Left forelimb (tissue), 1 donor: ENCODE data around the gene ANGEL1.

ENCODE experiments used
- DNase-seq: peaks from one replicate; pipeline ENCODE4 v3.0.0-alpha.2; 2018; ENCODE audit warnings: low spot score

Gene ANGEL1

GRCh38 chr14:76778546-76779215, 34.0 kb downstream of the ANGEL1 start:
- peak; percentile 48 for DNase-seq

GRCh38 chr14:76777721-76778120, 35.0 kb downstream of the ANGEL1 start:
- peak; percentile 38 for DNase-seq

DNA sequence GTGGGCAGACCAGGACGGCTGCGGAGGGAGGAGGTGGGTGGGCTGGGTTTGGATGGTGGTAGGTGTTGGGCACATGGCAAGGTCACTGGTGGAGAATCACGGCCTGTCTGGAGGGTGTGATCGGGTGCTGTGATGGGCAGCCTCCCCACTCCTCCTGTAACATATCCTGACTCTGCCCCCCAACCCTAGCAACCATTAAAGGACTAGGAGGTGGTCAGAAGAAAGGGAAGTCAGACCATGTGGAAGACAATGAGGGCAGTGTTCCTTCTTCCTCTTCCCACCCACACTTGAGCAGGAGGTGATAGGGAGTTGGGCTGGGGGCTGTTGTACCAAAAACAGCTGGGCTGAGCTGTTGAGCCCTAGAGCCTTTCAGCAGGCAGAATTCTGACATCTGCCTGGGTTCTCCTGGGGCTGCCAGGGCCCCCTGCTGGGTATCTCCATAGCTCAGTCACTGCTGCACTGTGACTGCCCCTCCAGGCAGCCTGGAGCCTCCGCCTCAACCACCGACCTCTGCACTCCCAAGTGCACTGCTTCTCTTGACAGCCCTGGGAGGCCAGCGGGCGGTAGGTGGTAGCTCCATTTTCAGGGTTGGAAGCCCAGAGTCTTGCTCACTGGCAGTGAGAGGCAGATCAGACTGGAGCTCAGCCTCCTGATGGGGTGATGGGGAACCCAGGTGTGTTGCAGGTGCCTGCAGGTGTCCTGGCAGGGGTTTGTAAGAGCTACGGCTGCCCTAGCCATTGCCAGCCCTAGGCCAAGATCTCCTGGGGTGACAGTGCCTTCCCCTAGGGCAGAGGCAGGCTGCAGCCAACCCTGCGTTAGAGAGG, 36.0 kb downstream of the ANGEL1 start:
- DNase-seq = peak; percentile 60

DNA sequence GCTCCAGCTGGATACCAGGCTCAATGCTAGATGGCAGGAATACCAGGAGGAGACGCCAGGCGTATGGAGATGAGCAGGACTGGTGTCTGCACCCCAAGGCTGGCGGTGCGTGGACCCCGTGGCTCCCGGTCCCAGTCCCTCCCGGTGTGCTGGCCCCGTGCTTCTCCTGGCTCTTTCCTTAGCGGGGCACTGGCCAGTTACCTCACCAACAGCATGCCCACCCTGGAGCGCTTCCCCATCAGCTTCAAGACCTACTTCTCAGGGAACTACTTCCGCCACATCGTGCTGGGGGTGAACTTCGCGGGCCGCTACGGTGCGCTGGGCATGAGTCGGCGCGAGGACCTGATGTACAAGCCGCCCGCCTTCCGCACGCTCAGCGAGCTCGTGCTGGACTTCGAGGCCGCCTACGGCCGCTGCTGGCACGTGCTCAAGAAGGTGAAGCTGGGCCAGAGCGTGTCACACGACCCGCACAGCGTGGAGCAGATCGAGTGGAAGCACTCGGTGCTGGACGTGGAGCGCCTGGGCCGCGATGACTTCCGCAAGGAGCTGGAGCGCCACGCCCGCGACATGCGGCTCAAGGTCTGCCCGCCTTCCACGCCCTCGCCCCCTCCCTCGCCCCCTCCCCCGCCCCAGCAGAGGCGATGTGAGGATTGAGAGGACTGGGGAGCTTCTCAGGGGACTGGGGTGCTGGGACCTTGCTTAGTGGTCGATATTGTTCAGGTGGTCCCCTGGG, 36.8 kb downstream of the ANGEL1 start:
- peak; percentile 55 for DNase-seq

DNA sequence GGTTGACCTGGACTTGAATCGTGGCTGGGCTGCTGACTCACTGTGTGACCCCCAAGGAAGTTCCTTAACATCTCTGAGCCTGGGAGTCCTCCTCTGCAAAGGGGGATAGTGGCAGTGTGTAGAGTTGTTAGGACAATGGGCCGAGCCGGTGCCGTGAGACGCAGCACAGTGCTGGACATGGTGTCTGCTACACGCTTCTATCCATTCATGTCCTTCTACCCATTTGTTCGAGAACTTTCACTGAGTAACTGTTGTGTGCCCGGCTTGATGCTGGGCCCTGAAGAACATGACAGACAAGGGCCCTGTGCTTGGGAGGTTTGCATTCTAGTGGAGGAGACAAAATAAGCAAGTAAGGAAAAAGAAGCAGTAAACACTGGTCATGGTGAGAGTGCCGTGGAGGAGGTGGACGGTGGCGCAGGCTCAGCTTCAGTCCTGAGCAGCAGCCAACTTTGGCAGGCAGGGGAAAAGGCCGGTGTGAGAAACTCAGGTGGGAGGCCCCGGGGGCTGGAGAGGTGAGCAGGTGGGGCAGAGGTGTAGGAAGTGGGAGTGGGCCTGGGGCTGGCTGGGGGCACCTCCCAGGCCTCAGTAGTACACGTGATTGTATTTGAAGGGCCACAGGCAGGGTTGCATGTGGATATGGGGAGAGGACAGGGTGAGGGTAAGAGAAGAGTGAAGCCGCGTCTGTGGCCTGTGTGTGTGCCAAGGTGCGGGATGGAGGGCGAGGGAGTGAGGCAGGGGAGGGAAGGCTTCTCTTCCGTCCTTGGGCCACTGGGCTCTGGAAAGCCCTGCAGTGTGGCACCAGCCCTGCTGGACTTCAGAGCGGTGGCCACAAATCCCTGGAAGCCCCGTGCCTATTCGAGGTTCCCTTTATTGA, 37.6 kb downstream of the ANGEL1 start:
- DNase-seq = peak; percentile 45

DNA sequence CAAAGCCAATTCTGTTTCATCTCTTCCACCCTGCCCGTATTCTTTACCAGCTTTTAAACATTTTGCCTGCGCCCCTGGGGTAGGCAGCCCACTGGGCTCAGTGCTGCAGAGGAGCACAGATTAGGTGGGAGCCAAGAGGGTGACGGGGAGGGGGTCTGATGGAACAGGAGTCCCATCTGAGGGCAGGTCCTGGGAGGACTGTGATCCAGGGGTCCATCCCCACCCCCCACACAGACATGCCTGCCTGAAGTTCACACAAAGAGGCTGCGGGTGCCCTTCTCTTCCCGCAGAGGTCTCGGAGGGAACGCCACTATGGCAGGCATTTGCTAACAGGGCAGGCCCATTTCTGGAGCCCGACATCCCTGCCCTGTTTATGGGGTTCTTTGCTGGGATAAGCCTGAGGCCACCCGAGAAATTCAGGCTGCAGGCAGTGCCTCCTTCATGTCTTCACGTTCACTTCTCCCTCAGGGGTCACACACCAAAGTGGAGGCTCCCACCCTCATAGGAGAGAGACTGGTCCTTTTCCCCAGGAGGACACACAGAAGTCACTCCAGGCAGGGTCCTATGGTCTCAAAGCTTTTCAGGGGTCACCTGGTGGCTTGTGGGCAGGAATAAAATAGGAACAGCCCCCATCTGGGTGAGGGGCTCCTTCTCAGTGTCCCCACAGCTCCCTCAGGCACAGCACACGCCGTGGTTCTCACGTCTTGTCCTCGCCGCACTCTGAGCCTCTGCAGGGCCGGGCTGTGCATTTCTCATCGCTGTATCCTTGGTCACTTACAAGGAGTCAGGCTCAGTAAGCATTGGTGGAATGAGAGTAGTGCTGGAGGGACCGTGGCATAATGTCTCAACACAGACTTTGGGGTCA, 38.5 kb downstream of the ANGEL1 start:
- DNase-seq = peak; percentile 60

DNA sequence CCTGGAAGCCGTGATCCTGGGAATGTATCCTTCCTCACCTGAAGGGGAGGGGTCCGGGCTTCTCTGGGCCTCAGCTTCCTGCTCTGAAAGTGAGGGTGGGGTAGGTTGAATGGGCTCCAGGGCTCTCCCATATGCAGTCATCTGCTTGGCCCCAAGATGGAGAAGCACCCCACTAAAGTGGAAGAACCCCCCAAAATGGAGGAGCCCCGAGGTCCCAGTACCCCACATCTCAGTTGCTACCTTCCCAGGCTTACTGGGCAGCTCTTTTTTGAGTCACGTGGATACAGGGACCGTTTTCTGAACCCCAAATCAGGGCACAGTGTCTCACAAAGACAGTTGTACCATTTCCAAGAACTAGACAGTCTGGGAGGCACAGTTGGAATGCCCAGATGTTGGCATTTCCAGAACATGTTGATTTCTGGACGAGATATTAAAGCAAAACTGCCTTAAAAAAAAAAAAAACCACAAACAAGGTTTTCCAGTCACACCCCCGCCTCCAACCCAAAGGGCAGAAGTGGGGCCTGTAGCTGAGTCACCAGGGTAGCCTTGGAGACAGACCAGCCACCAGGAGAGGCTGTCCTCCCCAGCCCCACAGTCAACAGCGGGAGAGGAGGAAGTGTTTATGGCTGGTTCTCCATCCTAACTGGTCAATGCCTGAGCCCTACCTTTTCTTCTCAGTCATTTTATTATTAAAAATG, 39.3 kb downstream of the ANGEL1 start:
- DNase-seq = peak; percentile 53

GRCh38 chr14:76772300-76773187, 40.1 kb downstream of the ANGEL1 start:
- peak; percentile 68 for DNase-seq

DNA sequence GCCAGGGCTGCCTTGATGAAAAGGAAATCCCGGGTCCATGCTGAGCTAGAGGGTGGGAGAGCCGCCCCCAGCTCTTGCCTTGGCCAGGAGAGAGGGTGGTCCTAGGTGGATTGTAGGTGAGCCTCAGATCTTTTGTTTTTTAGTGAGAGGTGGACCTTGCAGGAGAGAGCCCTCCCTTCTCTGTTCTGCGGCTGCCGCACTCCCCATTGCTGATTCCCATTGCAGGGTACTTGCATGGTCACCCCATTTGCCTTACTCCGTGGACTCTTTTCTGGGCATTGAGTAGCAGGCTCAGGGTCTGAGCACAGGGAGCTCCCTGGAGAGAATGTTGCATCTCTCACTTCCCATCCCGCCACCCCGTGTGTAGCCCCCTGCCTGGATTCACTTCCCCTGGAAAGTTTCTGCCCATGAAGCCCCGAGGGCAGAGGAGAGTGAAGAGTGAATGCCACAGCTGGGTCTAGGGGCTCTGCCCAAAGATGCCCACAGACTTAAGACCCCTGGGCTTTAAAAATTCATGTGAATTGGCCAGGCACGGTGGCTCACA, 41.2 kb downstream of the ANGEL1 start:
- peak; percentile 58 for DNase-seq

- peak; percentile 62 for DNase-seq
These were observed 41.9 kb downstream of the ANGEL1 start for GRCh38 chr14:76770521-76771436.

GRCh38 chr14:76769636-76770292, 42.9 kb downstream of the ANGEL1 start:
- DNase-seq = peak; percentile 49

DNA sequence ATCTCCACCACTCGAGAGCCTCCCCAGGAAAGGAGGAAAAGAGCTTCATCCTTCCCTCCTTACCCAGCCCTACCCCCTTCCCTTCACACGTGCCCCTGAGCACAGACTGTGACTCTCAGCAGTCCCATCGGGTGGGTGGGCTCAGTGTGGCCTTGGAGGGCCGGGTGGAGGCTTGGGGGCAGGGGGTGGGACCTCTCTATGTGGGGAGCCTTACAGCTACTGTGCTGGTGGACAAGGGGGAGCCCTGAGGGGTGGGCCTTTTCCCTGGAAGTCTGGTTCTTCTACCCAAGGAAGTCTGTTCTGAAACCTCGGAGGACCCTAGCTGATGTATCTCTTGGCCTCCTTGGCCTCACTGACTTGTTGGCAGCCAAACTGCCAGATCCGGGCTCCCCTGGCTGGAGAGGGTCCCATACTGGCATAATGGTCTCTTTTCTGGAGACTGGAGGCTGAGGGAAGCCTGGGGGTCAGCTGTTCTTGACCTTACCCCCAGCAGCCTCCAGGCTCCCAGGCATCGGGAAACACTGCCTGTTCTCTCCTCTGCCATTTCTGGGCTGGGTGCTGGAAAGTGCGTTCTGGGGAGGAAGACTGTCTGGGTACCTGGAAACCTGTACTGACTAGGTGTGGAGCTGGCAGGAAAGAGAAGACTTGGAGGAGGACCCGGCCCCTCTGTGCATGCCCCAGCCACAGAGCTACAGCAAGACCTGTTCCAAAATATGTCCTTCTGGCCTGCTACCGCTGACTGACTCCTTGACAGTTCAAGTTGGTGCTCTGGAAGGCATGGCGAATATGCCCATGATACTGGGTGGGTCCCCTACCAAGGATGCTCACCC, 43.8 kb downstream of the ANGEL1 start:
- DNase-seq = peak; percentile 36

GRCh38 chr14:76767681-76768656, 44.7 kb downstream of the ANGEL1 start:
- DNase-seq = peak; percentile 67

DNA sequence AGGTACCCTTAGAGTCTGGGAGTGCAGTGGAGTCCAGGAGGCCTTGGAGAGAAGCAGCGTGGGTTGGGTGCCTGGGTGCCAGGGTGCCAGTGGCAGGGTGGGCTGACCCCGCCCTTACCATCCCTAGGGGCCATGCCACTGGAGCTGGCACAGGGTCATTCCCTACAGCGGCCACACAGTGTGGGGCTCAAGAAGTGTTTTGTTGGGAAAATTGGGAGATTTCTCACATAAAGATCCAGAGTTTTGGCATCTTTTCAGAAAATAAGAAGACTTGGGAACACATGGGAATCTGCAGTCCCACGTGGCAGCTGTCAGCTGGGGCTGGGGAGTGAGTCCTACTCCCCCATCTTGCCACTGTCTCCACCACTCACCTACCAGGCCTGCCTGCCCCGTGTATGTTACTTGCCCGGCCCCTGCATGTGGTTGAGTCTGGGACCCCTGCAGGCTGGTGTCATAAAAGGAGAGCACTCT, 47.2 kb downstream of the ANGEL1 start:
- DNase-seq = no peak
